Stomach (tissue), 9 donors: Measurements from ENCODE around the gene UHMK1. TPM values are rescaled to one million over a fixed set of nuclear protein-coding genes. Genes with fewer than 3 reads are reported as not detected.
A peak's percentile ranks its signal among the peaks of the same experiment; 100 is the strongest.

Source experiments
- DNase-seq, 2 donors: peaks; one replicate each; pipeline versions ENCODE4 v3.0.0 to v3.0.0-alpha.2; 2013 to 2019
- H3K27ac ChIP-seq, 5 donors: fragments of 200-600 bp in 4 of 5; sonication (generic) in 4 of 5; one replicate each; pipeline ENCODE4 v1.5.1; 2013 to 2019; ENCODE audit warnings: mild to moderate bottlenecking in 1 of 5, moderate library complexity in 1 of 5
- H3K27me3 ChIP-seq, 3 donors: fragments of 200-600 bp; sonication (generic); one replicate each; pipeline ENCODE4 v1.5.1; 2017 to 2019; ENCODE audit warnings: mixed run types in 1 of 3
- H3K36me3 ChIP-seq, 4 donors: fragments of 200-600 bp; sonication (generic); 1 replicate in 3 of 4; 2 replicates in 1 of 4; pipeline ENCODE4 v1.5.1; 2016 to 2019
- H3K4me1 ChIP-seq, 4 donors: fragments of 200-600 bp; sonication (generic); one replicate each; pipeline ENCODE4 v1.5.1; 2016 to 2019
- H3K4me3 ChIP-seq, 4 donors: fragments of 200-600 bp; sonication (generic) in 3 of 4; one replicate each; pipeline ENCODE4 v1.5.1; 2016 to 2019; ENCODE audit warnings: mild to moderate bottlenecking in 1 of 4
- H3K9me3 ChIP-seq, 4 donors: fragments of 200-600 bp; sonication (generic); one replicate each; pipeline ENCODE4 v1.5.1; 2016 to 2019
- CTCF ChIP-seq, 7 experiments: fragments of 450-650 bp in 4 of 7; fragments of 200-600 bp in 3 of 7; sonication (generic) in 3 of 7; IDR thresholded peaks; one replicate each; pipeline ENCODE4 v1.5.1; 2016 to 2019; ENCODE audit warnings: antibody characterized with exemption in 7 of 7, control low read depth in 2 of 7, mild to moderate bottlenecking in 1 of 7
- EP300 ChIP-seq: sonication (generic); formaldehyde crosslinking; IDR thresholded peaks from one replicate; pipeline ENCODE4 v1.6.1; 2017; ENCODE audit warnings: antibody characterized with exemption
- POLR2A ChIP-seq, 4 donors: fragments of 450-650 bp; IDR thresholded peaks; one replicate each; pipeline ENCODE4 v1.6.1; 2016; ENCODE audit warnings: antibody characterized with exemption in 4 of 4, control low read depth in 2 of 4, mild to moderate bottlenecking in 1 of 4, moderate library complexity in 1 of 4
- POLR2AphosphoS5 ChIP-seq, 3 donors: sonication (generic); formaldehyde crosslinking; IDR thresholded peaks; one replicate each; pipeline ENCODE4 v1.6.1; 2016; ENCODE audit warnings: antibody characterized with exemption in 3 of 3
- WGBS, 5 donors: extraction: QIAGEN DNeasy Blood & Tissue Kit in 3 of 5; methylation state at CpG; one replicate each; pipeline versions ENCODE4 v1.1.5 to v1.1.7; 2013 to 2018; 5-methylcytosine and 5-hydroxymethylcytosine counted together
- intact Hi-C: fragments of 100-400 bp; cut with DNase I; formaldehyde crosslinking; loops from one replicate; pipeline ENCODE4 v1.15.1; 2023; ENCODE audit warnings: low total_unique reads
- polyA plus RNA-seq, 3 donors: library from polyadenylated mRNA; stranded (reverse); fragments of 200-250 nt; gene quantifications; one replicate each; pipeline ENCODE4 v1.2.3, GENCODE V29; 2013
- total RNA-seq, 5 donors: library from RNA; depleted of rRNA; stranded (reverse); fragments of >200 nt; gene quantifications; one replicate each; pipeline versions ENCODE4 v1.1.0 to v1.2.3, GENCODE V29; 2014 to 2016
- donor health status: healthy with polysubstance abuse.
- donor health status: Bipolar disorder and iron deficiency.
- donor health status: healthy.

Gene UHMK1
- total and polyA plus RNA-seq, 8 donors = 2.9 to 80.6 (median 19.8) TPM

GRCh38 chr1:162538815-162539431 is 41.3 kb downstream of the UHMK1 start:
- H3K9me3 ChIP-seq = peaks cover 4 to 8% (median 6%) of the 10 kb centered on the region in 4 donors
- H3K27ac ChIP-seq = no peak overlapping the region
- no peak overlapping the region for H3K4me3 ChIP-seq
- H3K36me3 ChIP-seq = no peaks in the 10 kb centered on the region
- 63 to 80% (median 75%) methylated on average over 1 of the region's 1 CpG for WGBS, 5 donors
- intact Hi-C loops = no loop called here
- H3K4me1 ChIP-seq = peaks cover 0 to 9% (median 3%) of the 10 kb centered on the region in 4 donors
- no peak for DNase-seq
- no peak for TF ChIP-seq EP300
- TF ChIP-seq POLR2AphosphoS5 (IDR thresholded peaks at IDR 0.05) = no peak
- no peak for TF ChIP-seq POLR2A (IDR thresholded peaks at IDR 0.05)
- no peak for TF ChIP-seq CTCF (IDR thresholded peaks at IDR 0.05)
- no peaks in the 10 kb centered on the region for H3K27me3 ChIP-seq

- Histone ChIP-seq H3K4me1 (peaks cover 0 to 9% (median 3%) of the 10 kb centered on the region in 4 donors), H3K4me3 (no peak overlapping the region), H3K9me3 (peaks cover 4 to 8% (median 6%) of the 10 kb centered on the region in 4 donors), H3K27me3 (no peaks in the 10 kb centered on the region), H3K27ac (peak overlapping the region in 4 of 5 donors; percentile 26 to 73 (median 64)), H3K36me3 (no peaks in the 10 kb centered on the region)
- peak in 1 of 3 donors; percentile 78 for TF ChIP-seq POLR2AphosphoS5 (IDR thresholded peaks at IDR 0.05)
- no peak for TF ChIP-seq EP300
- TF ChIP-seq POLR2A (IDR thresholded peaks at IDR 0.05) = no peak
- no peak for TF ChIP-seq CTCF (IDR thresholded peaks at IDR 0.05)
- peak in 1 of 2 donors; percentile 83 for DNase-seq
- intact Hi-C loops = no loop called here
- 48 to 80% (median 72%) methylated on average over 4 to 5 of the region's 5 CpGs for WGBS, 5 donors
These were observed 44.1 kb downstream of the UHMK1 start for GRCh38 chr1:162541619-162542141.

GRCh38 chr1:162543228-162543627 is 45.6 kb downstream of the UHMK1 start:
- H3K9me3 ChIP-seq = peaks cover 4 to 8% (median 6%) of the 10 kb centered on the region in 4 donors
- no peak overlapping the region for H3K27ac ChIP-seq
- intact Hi-C loops = no loop called here
- H3K36me3 ChIP-seq = no peaks in the 10 kb centered on the region
- no peaks in the 10 kb centered on the region for H3K27me3 ChIP-seq
- peaks cover 0 to 9% (median 3%) of the 10 kb centered on the region in 4 donors for H3K4me1 ChIP-seq
- H3K4me3 ChIP-seq = no peak overlapping the region
- TF ChIP-seq POLR2A (IDR thresholded peaks at IDR 0.05) = no peak
- no peak for TF ChIP-seq EP300
- TF ChIP-seq CTCF (IDR thresholded peaks at IDR 0.05) = no peak
- TF ChIP-seq POLR2AphosphoS5 (IDR thresholded peaks at IDR 0.05) = no peak
- no peak for DNase-seq
- WGBS, 5 donors = 77 to 98% (median 96%) methylated on average over 3 of the region's 3 CpGs

GRCh38 chr1:162548170-162548569 is 50.6 kb downstream of the UHMK1 start:
- 61 to 81% (median 77%) methylated on average over 4 of the region's 4 CpGs for WGBS, 5 donors
- Histone ChIP-seq H3K4me1 (peaks cover 0 to 4% (median 0%) of the 10 kb centered on the region in 4 donors), H3K4me3 (no peak overlapping the region), H3K36me3 (no peaks in the 10 kb centered on the region), H3K9me3 (peaks cover 3 to 5% (median 4%) of the 10 kb centered on the region in 4 donors), H3K27me3 (no peaks in the 10 kb centered on the region), H3K27ac (peak overlapping the region in 2 of 5 donors; percentile 43 to 48)
- TF ChIP-seq CTCF (IDR thresholded peaks at IDR 0.05) = no peak
- no peak for TF ChIP-seq EP300
- no peak for TF ChIP-seq POLR2A (IDR thresholded peaks at IDR 0.05)
- no peak for TF ChIP-seq POLR2AphosphoS5 (IDR thresholded peaks at IDR 0.05)
- no peak for DNase-seq
- intact Hi-C loops = no loop called here
